KMS-11 (cell line): ENCODE measurements around the gene NAV2.

Source experiments
- H2AFZ ChIP-seq: fragments of 200-600 bp; sonication (generic); 2 replicates; pipeline ENCODE4 v1.6.1; 2016; ENCODE audit warnings: antibody characterized with exemption, mixed run types, low read depth
- H3K27ac ChIP-seq: fragments of 200-600 bp; sonication (generic); 2 replicates; pipeline ENCODE4 v1.6.1; 2016; ENCODE audit warnings: mild to moderate bottlenecking, mixed run types
- H3K27me3 ChIP-seq: fragments of 200-600 bp; sonication (generic); 2 replicates; pipeline ENCODE4 v1.6.1; 2017; ENCODE audit warnings: mild to moderate bottlenecking, low read depth, mixed run types, moderate library complexity; ENCODE audit not compliant: insufficient read depth
- H3K36me3 ChIP-seq: fragments of 200-600 bp; sonication (generic); 2 replicates; pipeline ENCODE4 v1.6.1; 2017; ENCODE audit warnings: mild to moderate bottlenecking, mixed run types; ENCODE audit not compliant: insufficient read depth
- H3K4me1 ChIP-seq: fragments of 200-600 bp; sonication (generic); 2 replicates; pipeline ENCODE4 v1.6.1; 2016; ENCODE audit warnings: mild to moderate bottlenecking, low read depth, mixed run types; ENCODE audit not compliant: poor library complexity, severe bottlenecking
- H3K4me2 ChIP-seq: fragments of 200-600 bp; sonication (generic); 2 replicates; pipeline ENCODE4 v1.7.0; 2016; ENCODE audit warnings: mild to moderate bottlenecking, mixed run types
- H3K4me3 ChIP-seq: fragments of 200-600 bp; sonication (generic); IDR thresholded peaks from 2 replicates; pipeline ENCODE4 v1.6.1; 2017; ENCODE audit warnings: low read depth, low read length, mixed read lengths; ENCODE audit not compliant: insufficient read depth
- H3K79me2 ChIP-seq: fragments of 200-600 bp; sonication (generic); 2 replicates; pipeline ENCODE4 v1.6.1; 2016; ENCODE audit warnings: low read depth, mixed run types; ENCODE audit not compliant: insufficient read depth
- H3K9ac ChIP-seq: fragments of 200-600 bp; sonication (generic); 2 replicates; pipeline ENCODE4 v1.6.1; 2016; ENCODE audit warnings: mild to moderate bottlenecking, mixed run types
- H4K20me1 ChIP-seq: fragments of 200-600 bp; sonication (generic); 2 replicates; pipeline ENCODE4 v1.6.1; 2016; ENCODE audit warnings: mild to moderate bottlenecking, mixed run types; ENCODE audit not compliant: insufficient read depth
- CTCF ChIP-seq: fragments of 200-600 bp; sonication (generic); conservative IDR thresholded peaks from 2 replicates; pipeline ENCODE4 v1.6.1; 2017; ENCODE audit warnings: low read depth, mild to moderate bottlenecking, antibody characterized with exemption, low read length, moderate library complexity, mixed read lengths

NAV2 gene

GRCh38 chr11:19679952-19680828 lies 32.4 kb upstream of the NAV2 start:
- H3K27ac ChIP-seq = no peak overlapping the region
- no peak for TF ChIP-seq CTCF
- no peaks in the 10 kb centered on the region for H4K20me1 ChIP-seq
- no peak overlapping the region for H3K9ac ChIP-seq
- H3K4me3 ChIP-seq = no peak overlapping the region
- no peak overlapping the region for H3K4me2 ChIP-seq
- no peaks in the 10 kb centered on the region for H3K4me1 ChIP-seq
- no peak overlapping the region for H2AFZ ChIP-seq
- no peaks in the 10 kb centered on the region for H3K27me3 ChIP-seq
- H3K36me3 ChIP-seq = no peaks in the 10 kb centered on the region
- H3K79me2 ChIP-seq = no peaks in the 10 kb centered on the region

GRCh38 chr11:19680829-19681368 lies 31.7 kb upstream of the NAV2 start:
- Histone ChIP-seq H3K4me2 (no peak overlapping the region), H4K20me1 (no peaks in the 10 kb centered on the region), H3K79me2 (no peaks in the 10 kb centered on the region), H3K4me1 (no peaks in the 10 kb centered on the region), H3K4me3 (no peak overlapping the region), H3K36me3 (no peaks in the 10 kb centered on the region), H3K9ac (no peak overlapping the region), H3K27me3 (no peaks in the 10 kb centered on the region), H3K27ac (no peak overlapping the region), H2AFZ (no peak overlapping the region)
- TF ChIP-seq CTCF = no peak

GRCh38 chr11:19683141-19683805 lies 29.4 kb upstream of the NAV2 start:
- Histone ChIP-seq H3K36me3 (no peaks in the 10 kb centered on the region), H3K27me3 (no peaks in the 10 kb centered on the region), H4K20me1 (no peaks in the 10 kb centered on the region), H3K4me2 (no peak overlapping the region), H3K79me2 (no peaks in the 10 kb centered on the region), H3K9ac (no peak overlapping the region), H3K27ac (no peak overlapping the region), H3K4me3 (no peak overlapping the region), H2AFZ (no peak overlapping the region), H3K4me1 (peaks cover 8% of the 10 kb centered on the region)
- no peak for TF ChIP-seq CTCF

- no peak overlapping the region for H3K4me3 ChIP-seq
- no peak for TF ChIP-seq CTCF
- no peaks in the 10 kb centered on the region for H3K79me2 ChIP-seq
- H3K27me3 ChIP-seq = no peaks in the 10 kb centered on the region
- no peak overlapping the region for H3K27ac ChIP-seq
- H3K4me2 ChIP-seq = no peak overlapping the region
- no peaks in the 10 kb centered on the region for H3K36me3 ChIP-seq
- no peak overlapping the region for H3K9ac ChIP-seq
- peaks cover 8% of the 10 kb centered on the region for H3K4me1 ChIP-seq
- H2AFZ ChIP-seq = no peak overlapping the region
- H4K20me1 ChIP-seq = no peaks in the 10 kb centered on the region
Measured at GRCh38 chr11:19683862-19684491, 28.7 kb upstream of the NAV2 start.
